Caco-2 (cell line): Measurements from ENCODE around the gene MYOM3. TPM values are rescaled to one million over a fixed set of nuclear protein-coding genes. Genes with fewer than 3 reads are reported as not detected.
"Not testable (repeated sequence)": the region's sequence is repeated elsewhere in the genome, so short reads cannot be mapped to it uniquely, and the experiment has no call there.

Experiments used
- BruUV-seq: library from RNA; stranded (reverse); fragments of 400-500 nt; replicated peaks from 2 replicates; lab custom pipeline; 2021; lab: Mats Ljungman, UMichigan
- CTCF ChIA-PET: fragments of 300-600 bp; sonication (Branson Sonifier 250); formaldehyde crosslinking; loops from one replicate; lab custom pipeline; 2022; ENCODE audit warnings: antibody characterized with exemption; lab: Charles Lee
- POLR2A ChIA-PET: fragments of 300-600 bp; sonication (Branson Sonifier 250); formaldehyde crosslinking; loops from one replicate; lab custom pipeline; 2022; ENCODE audit warnings: antibody characterized with exemption; lab: Charles Lee
- DNase-seq, 2 experiments: peaks; one replicate each; pipeline versions ENCODE4 v3.0.0 to v3.0.0-alpha.2; 2020 to 2022
- H3K27me3 ChIP-seq: replicated peaks from 2 replicates; pipeline ENCODE4 v1.6.0; 2011; ENCODE audit warnings: low read length; ENCODE audit not compliant: control insufficient read depth, insufficient read depth
- H3K36me3 ChIP-seq: 2 replicates; pipeline ENCODE4 v1.5.1; 2011; ENCODE audit warnings: low read length; ENCODE audit not compliant: control insufficient read depth, insufficient read depth
- H3K4me1 ChIP-seq: fragments of 250-450 bp; sonication (Bioruptor Pico); 2 replicates; pipeline ENCODE4 v1.5.1; 2020; ENCODE audit warnings: mild to moderate bottlenecking
- H3K4me3 ChIP-seq: 2 replicates; pipeline ENCODE4 v1.5.1; 2011; ENCODE audit warnings: low read depth, mild to moderate bottlenecking, control low read depth, low read length
- H3K9me3 ChIP-seq: fragments of 250-450 bp; sonication (Bioruptor Pico); 2 replicates; pipeline ENCODE4 v1.5.1; 2020; ENCODE audit warnings: mild to moderate bottlenecking, moderate library complexity
- H3K27ac Mint-ChIP-seq: one replicate; pipeline ENCODE4 v1.8.0; 2022; ENCODE audit warnings: mixed read lengths; ENCODE audit not compliant: unreplicated experiment
- H3K27me3 Mint-ChIP-seq: one replicate; pipeline ENCODE4 v1.8.0; 2022; ENCODE audit warnings: mixed read lengths; ENCODE audit not compliant: insufficient read depth, unreplicated experiment
- H3K36me3 Mint-ChIP-seq: one replicate; pipeline ENCODE4 v1.8.0; 2022; ENCODE audit warnings: mild to moderate bottlenecking, mixed read lengths; ENCODE audit not compliant: insufficient read depth, unreplicated experiment
- H3K4me1 Mint-ChIP-seq: one replicate; pipeline ENCODE4 v1.8.0; 2022; ENCODE audit warnings: low read depth, mixed read lengths; ENCODE audit not compliant: unreplicated experiment
- H3K4me3 Mint-ChIP-seq: one replicate; pipeline ENCODE4 v1.8.0; 2022; ENCODE audit warnings: mild to moderate bottlenecking, moderate library complexity, mixed read lengths; ENCODE audit not compliant: unreplicated experiment
- H3K9me3 Mint-ChIP-seq: one replicate; pipeline ENCODE4 v1.8.0; 2022; ENCODE audit warnings: mixed read lengths; ENCODE audit not compliant: unreplicated experiment
- intact Hi-C: fragments of 100-400 bp; cut with micrococcal nuclease; formaldehyde crosslinking; loops from one replicate; pipeline ENCODE4 v1.10.0; 2022; ENCODE audit not compliant: unreplicated experiment
- total RNA-seq: library from RNA; stranded (reverse); gene quantifications from 2 replicates; pipeline ENCODE4 v1.2.3, GENCODE V29; 2022
- TF ChIP-seq, protein P1 (sequence below), 2 experiments: fragments of 200-600 bp in 1 of 2; IDR thresholded peaks; 1 replicate in 1 of 2; 2 replicates in 1 of 2; pipeline versions ENCODE4 v1.5.1 to v1.8.0; 2011 to 2022; ENCODE audit warnings: antibody characterized with exemption in 1 of 2, control low read depth in 1 of 2, inconsistent platforms in 1 of 2, low read depth in 1 of 2, low read length in 1 of 2, mild to moderate bottlenecking in 1 of 2, moderate library complexity in 1 of 2; ENCODE audit not compliant: insufficient read depth in 1 of 2, severe bottlenecking in 1 of 2, unreplicated experiment in 1 of 2

Gene MYOM3
- total RNA-seq, 1 experiment from 2014 or later = not detected

DNA sequence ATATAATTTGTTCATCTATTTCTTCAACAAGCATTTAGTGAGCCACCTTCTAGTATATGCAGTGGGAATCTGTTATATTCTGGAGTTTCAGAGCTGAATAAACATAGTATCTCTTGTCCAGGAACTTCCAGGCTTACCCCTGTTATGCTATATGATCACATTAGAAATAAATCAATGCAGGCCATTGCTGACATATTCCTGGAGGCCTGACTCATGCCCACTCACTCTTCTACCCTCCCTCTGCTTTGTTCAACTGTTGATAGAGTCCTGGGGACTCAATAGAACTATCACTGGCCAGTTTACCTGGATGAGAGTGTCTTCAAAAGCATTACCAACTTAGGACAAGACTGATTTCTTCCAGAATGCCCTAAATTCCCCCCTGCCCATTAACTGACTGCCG is 102.5 kb downstream of the MYOM3 start:
- intact Hi-C loops = no loop called here
- ChIA-PET POLR2A (no interaction called here), CTCF (interaction anchor here (1.6 kb wide), 1 partner anchor 13 kb away, joined by 5 read pairs; no protein-coding TSS in a partner anchor)
- H3K4me3 Mint-ChIP-seq = no peak overlapping the region
- Histone ChIP-seq H3K9me3 (no peaks in the 10 kb centered on the region), H3K4me3 (no peak overlapping the region), H3K4me1 (peaks cover 24% of the 10 kb centered on the region), H3K36me3 (no peaks in the 10 kb centered on the region), H3K27me3 (no peaks in the 10 kb centered on the region)
- no peaks in the 10 kb centered on the region for H3K27me3 Mint-ChIP-seq
- BruUV-seq = no TSS peak
- TF ChIP-seq, protein P1, sequence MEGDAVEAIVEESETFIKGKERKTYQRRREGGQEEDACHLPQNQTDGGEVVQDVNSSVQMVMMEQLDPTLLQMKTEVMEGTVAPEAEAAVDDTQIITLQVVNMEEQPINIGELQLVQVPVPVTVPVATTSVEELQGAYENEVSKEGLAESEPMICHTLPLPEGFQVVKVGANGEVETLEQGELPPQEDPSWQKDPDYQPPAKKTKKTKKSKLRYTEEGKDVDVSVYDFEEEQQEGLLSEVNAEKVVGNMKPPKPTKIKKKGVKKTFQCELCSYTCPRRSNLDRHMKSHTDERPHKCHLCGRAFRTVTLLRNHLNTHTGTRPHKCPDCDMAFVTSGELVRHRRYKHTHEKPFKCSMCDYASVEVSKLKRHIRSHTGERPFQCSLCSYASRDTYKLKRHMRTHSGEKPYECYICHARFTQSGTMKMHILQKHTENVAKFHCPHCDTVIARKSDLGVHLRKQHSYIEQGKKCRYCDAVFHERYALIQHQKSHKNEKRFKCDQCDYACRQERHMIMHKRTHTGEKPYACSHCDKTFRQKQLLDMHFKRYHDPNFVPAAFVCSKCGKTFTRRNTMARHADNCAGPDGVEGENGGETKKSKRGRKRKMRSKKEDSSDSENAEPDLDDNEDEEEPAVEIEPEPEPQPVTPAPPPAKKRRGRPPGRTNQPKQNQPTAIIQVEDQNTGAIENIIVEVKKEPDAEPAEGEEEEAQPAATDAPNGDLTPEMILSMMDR (IDR thresholded peaks at IDR 0.05; ENCODE audit: insufficient read depth in 1 of 2, low read depth in 1 of 2, low read length in 1 of 2, severe bottlenecking in 1 of 2, unreplicated experiment in 1 of 2) = no peak
- peak overlapping the region; percentile 50 for H3K27ac Mint-ChIP-seq
- H3K9me3 Mint-ChIP-seq = no peaks in the 10 kb centered on the region
- no peaks in the 10 kb centered on the region for H3K36me3 Mint-ChIP-seq
- peaks cover 9% of the 10 kb centered on the region for H3K4me1 Mint-ChIP-seq
- peak; percentile 32 to 41 for DNase-seq

- not testable (repeated sequence) for BruUV-seq, DNase-seq, H3K27me3 Mint-ChIP-seq
Observed at GRCh38 chr1:24008574-24009184, 103.3 kb downstream of the MYOM3 start.

GRCh38 chr1:24007079-24007478 is 104.9 kb downstream of the MYOM3 start:
- no peak for DNase-seq
- TF ChIP-seq, protein P1 (IDR thresholded peaks at IDR 0.05; ENCODE audit: insufficient read depth in 1 of 2, low read depth in 1 of 2, low read length in 1 of 2, severe bottlenecking in 1 of 2, unreplicated experiment in 1 of 2) = no peak
- Histone ChIP-seq H3K27me3 (no peaks in the 10 kb centered on the region), H3K36me3 (no peaks in the 10 kb centered on the region), H3K4me3 (no peak overlapping the region), H3K4me1 (peaks cover 31% of the 10 kb centered on the region), H3K9me3 (no peaks in the 10 kb centered on the region)
- Mint-ChIP-seq H3K27me3 (no peaks in the 10 kb centered on the region), H3K4me3 (no peak overlapping the region), H3K27ac (no peak overlapping the region), H3K4me1 (peaks cover 16% of the 10 kb centered on the region), H3K9me3 (no peaks in the 10 kb centered on the region), H3K36me3 (no peaks in the 10 kb centered on the region)
- intact Hi-C loops = no loop called here
- POLR2A ChIA-PET = no interaction called here
- BruUV-seq = no TSS peak
- CTCF ChIA-PET = interaction anchor here (0.6 kb wide), 1 partner anchor 182 kb away, joined by 3 read pairs; the partner anchor contains the start of gene HMGCL

More at GRCh38 chr1:24008574-24009184, 103.3 kb downstream of the MYOM3 start:
- intact Hi-C loops, H3K36me3 Mint-ChIP-seq, H3K4me3 Mint-ChIP-seq, H3K36me3 ChIP-seq, H3K27me3 ChIP-seq, H3K27ac Mint-ChIP-seq, H3K4me3 ChIP-seq, H3K9me3 ChIP-seq, H3K9me3 Mint-ChIP-seq, POLR2A ChIA-PET: not testable (repeated sequence)
- CTCF ChIA-PET = interaction anchor here (1.6 kb wide), 1 partner anchor 13 kb away, joined by 5 read pairs; no protein-coding TSS in a partner anchor
- H3K4me1 Mint-ChIP-seq = peaks cover 14% of the 10 kb centered on the region
- peaks cover 24% of the 10 kb centered on the region for H3K4me1 ChIP-seq

Other genes starting within 250 kb of the MYOM3 start
- gene FUCA1, start 243.8 kb downstream of the MYOM3 start, total RNA-seq = 21.3 and 25.5 TPM in 2 replicates
- not detected in 2 replicates for gene CNR2, start 198.8 kb downstream of the MYOM3 start, total RNA-seq
- 89.8 and 93.7 TPM in 2 replicates for gene PNRC2, start 152.3 kb downstream of the MYOM3 start, total RNA-seq
- 128 and 133 TPM in 2 replicates for gene SRSF10, start 131.8 kb downstream of the MYOM3 start, total RNA-seq
- gene IL22RA1, start 31.0 kb upstream of the MYOM3 start, total RNA-seq = 1.7 and 2.5 TPM in 2 replicates
- gene IFNLR1, start 75.2 kb upstream of the MYOM3 start, total RNA-seq = 5.4 and 6.1 TPM in 2 replicates
- gene GRHL3, start 207.2 kb upstream of the MYOM3 start, total RNA-seq = 2.3 and 2.7 TPM in 2 replicates